H9 (cell line): ENCODE results near the gene TMEM186. TPM values are rescaled to one million over a fixed set of nuclear protein-coding genes. Genes with fewer than 3 reads are reported as not detected.

Source experiments
- DNase-seq: peaks from one replicate; pipeline ENCODE4 v3.0.0-alpha.2; 2017
- H2AFZ ChIP-seq: one replicate; pipeline ENCODE4 v1.6.1; 2013; ENCODE audit warnings: mild to moderate bottlenecking, low read length, control low read depth, moderate library complexity
- H2AK5ac ChIP-seq: 2 replicates; pipeline ENCODE4 v1.6.1; 2013; ENCODE audit warnings: low read length, control low read depth, mixed read lengths; ENCODE audit not compliant: insufficient read length
- H2BK120ac ChIP-seq: one replicate; pipeline ENCODE4 v1.6.1; 2013; ENCODE audit warnings: low read depth, mild to moderate bottlenecking, low read length, control low read depth, inconsistent platforms; ENCODE audit not compliant: poor library complexity, severe bottlenecking
- H2BK12ac ChIP-seq: 2 replicates; pipeline ENCODE4 v1.6.1; 2013; ENCODE audit warnings: low read length, control low read depth, mixed read lengths, low read depth; ENCODE audit not compliant: insufficient read length
- H2BK15ac ChIP-seq: 2 replicates; pipeline ENCODE4 v1.6.1; 2013; ENCODE audit warnings: low read depth, low read length, control low read depth
- H2BK20ac ChIP-seq: one replicate; pipeline ENCODE4 v1.6.1; 2013; ENCODE audit warnings: low read depth, mild to moderate bottlenecking, low read length, control low read depth, inconsistent platforms; ENCODE audit not compliant: poor library complexity, severe bottlenecking
- H2BK5ac ChIP-seq: 2 replicates; pipeline ENCODE4 v1.6.1; 2013; ENCODE audit warnings: low read length, control low read depth, mixed read lengths; ENCODE audit not compliant: insufficient read length
- H3K14ac ChIP-seq: 2 replicates; pipeline ENCODE4 v1.6.1; 2013; ENCODE audit warnings: low read length, control low read depth; ENCODE audit not compliant: insufficient read depth
- H3K18ac ChIP-seq: 2 replicates; pipeline ENCODE4 v1.6.1; 2013; ENCODE audit warnings: low read depth, mild to moderate bottlenecking, mixed read lengths, low read length, control low read depth; ENCODE audit not compliant: insufficient read length
- H3K23ac ChIP-seq: 2 replicates; pipeline ENCODE4 v1.6.1; 2013; ENCODE audit warnings: low read length, control low read depth, mixed read lengths, low read depth; ENCODE audit not compliant: insufficient read length
- H3K23me2 ChIP-seq: 2 replicates; pipeline ENCODE4 v1.6.1; 2013; ENCODE audit warnings: low read depth, mild to moderate bottlenecking, mixed read lengths, low read length, control low read depth; ENCODE audit not compliant: insufficient read length, poor library complexity, severe bottlenecking
- H3K27ac ChIP-seq: 2 replicates; pipeline ENCODE4 v1.5.1; 2013; ENCODE audit warnings: low read length, control low read depth, mixed read lengths, low read depth; ENCODE audit not compliant: insufficient read length
- H3K27me3 ChIP-seq: 2 replicates; pipeline ENCODE4 v1.6.1; 2013; ENCODE audit warnings: low read length, control low read depth, inconsistent platforms; ENCODE audit not compliant: insufficient read depth
- H3K4ac ChIP-seq: 2 replicates; pipeline ENCODE4 v1.6.1; 2013; ENCODE audit warnings: low read depth, mild to moderate bottlenecking, control low read depth, inconsistent platforms, low read length, moderate library complexity
- H3K4me1 ChIP-seq: 2 replicates; pipeline ENCODE4 v1.6.1; 2013; ENCODE audit warnings: low read length, control low read depth, inconsistent platforms; ENCODE audit not compliant: insufficient read depth
- H3K4me2 ChIP-seq: 2 replicates; pipeline ENCODE4 v1.6.1; 2013; ENCODE audit warnings: low read length, control low read depth, mixed read lengths; ENCODE audit not compliant: insufficient read length, insufficient read depth
- H3K56ac ChIP-seq: 2 replicates; pipeline ENCODE4 v1.6.1; 2013; ENCODE audit warnings: low read depth, mild to moderate bottlenecking, mixed read lengths, low read length, control low read depth; ENCODE audit not compliant: insufficient read length
- H3K79me1 ChIP-seq: 2 replicates; pipeline ENCODE4 v1.6.1; 2013; ENCODE audit warnings: low read depth, mild to moderate bottlenecking, moderate library complexity, low read length, control low read depth, inconsistent platforms; ENCODE audit not compliant: insufficient read depth, poor library complexity, severe bottlenecking
- H3K79me2 ChIP-seq: 2 replicates; pipeline ENCODE4 v1.6.1; 2013; ENCODE audit warnings: low read length, control low read depth, inconsistent platforms; ENCODE audit not compliant: insufficient read depth
- H3K9ac ChIP-seq: 2 replicates; pipeline ENCODE4 v1.6.1; 2013; ENCODE audit warnings: low read length, control low read depth, mixed read lengths; ENCODE audit not compliant: insufficient read length; ENCODE audit errors: extremely low read depth
- H3K9me3 ChIP-seq: one replicate; pipeline ENCODE4 v1.6.1; 2013; ENCODE audit warnings: low read depth, low read length, inconsistent platforms; ENCODE audit not compliant: control insufficient read depth
- H3T11ph ChIP-seq: one replicate; pipeline ENCODE4 v1.6.1; 2013; ENCODE audit warnings: mild to moderate bottlenecking, low read length, control low read depth, inconsistent platforms
- H4K20me1 ChIP-seq: one replicate; pipeline ENCODE4 v1.6.1; 2013; ENCODE audit not compliant: control insufficient read depth, insufficient read length, insufficient read depth
- H4K5ac ChIP-seq: 2 replicates; pipeline ENCODE4 v1.6.1; 2013; ENCODE audit warnings: low read depth, mild to moderate bottlenecking, mixed read lengths, low read length, control low read depth; ENCODE audit not compliant: insufficient read length
- H4K8ac ChIP-seq: replicated peaks from 2 replicates; pipeline ENCODE4 v1.6.1; 2013; ENCODE audit warnings: low read length, control low read depth, mixed read lengths, low read depth; ENCODE audit not compliant: insufficient read length
- H4K91ac ChIP-seq: 2 replicates; pipeline ENCODE4 v1.6.1; 2013; ENCODE audit warnings: low read depth, mild to moderate bottlenecking, moderate library complexity, mixed read lengths, low read length, control low read depth; ENCODE audit not compliant: insufficient read length
- H3K27ac Mint-ChIP-seq, 3 experiments: 2 replicates in 2 of 3; 3 replicates in 1 of 3; pipeline ENCODE4 v1.8.0; 2020 to 2021; ENCODE audit warnings: mixed read lengths in 3 of 3, mild to moderate bottlenecking in 1 of 3, moderate library complexity in 1 of 3
- H3K27me3 Mint-ChIP-seq: 2 replicates; pipeline ENCODE4 v1.8.0; 2021; ENCODE audit warnings: low read depth, mild to moderate bottlenecking, moderate library complexity, mixed read lengths
- H3K36me3 Mint-ChIP-seq, 3 experiments: 2 replicates in 2 of 3; 3 replicates in 1 of 3; pipeline ENCODE4 v1.8.0; 2020 to 2021; ENCODE audit warnings: low read depth in 3 of 3, mixed read lengths in 3 of 3; ENCODE audit not compliant: insufficient read depth in 1 of 3
- H3K4me1 Mint-ChIP-seq, 2 experiments: 2 replicates each; pipeline ENCODE4 v1.8.0; 2020; ENCODE audit warnings: mixed read lengths in 2 of 2
- H3K4me3 Mint-ChIP-seq, 2 experiments: 2 replicates in 1 of 2; 3 replicates in 1 of 2; pipeline ENCODE4 v1.8.0; 2020 to 2021; ENCODE audit warnings: mild to moderate bottlenecking in 2 of 2, mixed read lengths in 2 of 2, moderate library complexity in 1 of 2
- H3K9me3 Mint-ChIP-seq, 2 experiments: 2 replicates in 1 of 2; 3 replicates in 1 of 2; pipeline ENCODE4 v1.8.0; 2020; ENCODE audit warnings: mild to moderate bottlenecking in 2 of 2, mixed read lengths in 2 of 2, moderate library complexity in 1 of 2
- WGBS: extraction: QIAGEN DNeasy Blood & Tissue Kit; methylation state at CpG from one replicate; pipeline ENCODE4 v1.1.7; 2013; ENCODE audit warnings: missing lambda C conversion rate, low lambda C conversion rate, mixed read lengths; ENCODE audit not compliant: insufficient read length; ENCODE audit errors: extremely low coverage; 5-methylcytosine and 5-hydroxymethylcytosine counted together
- total RNA-seq: library from RNA; stranded (reverse); gene quantifications from 2 replicates; pipeline ENCODE4 v1.2.1, GENCODE V29; 2021
- TF ChIP-seq, protein P1 (sequence below): fragments of 200-600 bp; sonication (generic); conservative IDR thresholded peaks from 3 replicates; pipeline ENCODE4 v1.8.0; 2021; ENCODE audit warnings: antibody characterized with exemption, mild to moderate bottlenecking

Gene TMEM186
- total RNA-seq, 1 experiment from 2014 or later: 9.6 TPM

- Histone ChIP-seq H2BK20ac (no peak overlapping the region), H4K91ac (no peak overlapping the region)
Measured at GRCh38 chr16:8773537-8773936, 23.9 kb downstream of the TMEM186 start.

More at GRCh38 chr16:8773537-8773936, 23.9 kb downstream of the TMEM186 start:
- H4K20me1 ChIP-seq: no peaks in the 10 kb centered on the region
- no peak overlapping the region for H2AK5ac ChIP-seq
- H3K4me2 ChIP-seq: no peak overlapping the region
- no peak overlapping the region for H3K9ac ChIP-seq
- no peak overlapping the region for H2BK15ac ChIP-seq
- Mint-ChIP-seq H3K27ac (no peak overlapping the region), H3K27me3 (no peaks in the 10 kb centered on the region; the same call in 1 of the 2 replicates), H3K36me3 (peaks cover 4 to 5% (median 4%) of the 10 kb centered on the region in 3 experiments), H3K4me3 (no peak overlapping the region), H3K9me3 (no peaks in the 10 kb centered on the region), H3K4me1 (peaks cover 0 to 5% of the 10 kb centered on the region in 2 experiments; a peak in 1 of 4 replicates)
- H2AFZ ChIP-seq: no peak overlapping the region
- H3K79me2 ChIP-seq: no peaks in the 10 kb centered on the region
- no peak overlapping the region for H2BK5ac ChIP-seq
- H3K4me1 ChIP-seq: no peaks in the 10 kb centered on the region
- H3K9me3 ChIP-seq: no peaks in the 10 kb centered on the region
- H2BK12ac ChIP-seq: no peak overlapping the region
- H3K27me3 ChIP-seq: no peaks in the 10 kb centered on the region
- no peak overlapping the region for H3K18ac ChIP-seq
- H3T11ph ChIP-seq: no peak overlapping the region
- no peak overlapping the region for H3K4ac ChIP-seq
- TF ChIP-seq, protein P1, sequence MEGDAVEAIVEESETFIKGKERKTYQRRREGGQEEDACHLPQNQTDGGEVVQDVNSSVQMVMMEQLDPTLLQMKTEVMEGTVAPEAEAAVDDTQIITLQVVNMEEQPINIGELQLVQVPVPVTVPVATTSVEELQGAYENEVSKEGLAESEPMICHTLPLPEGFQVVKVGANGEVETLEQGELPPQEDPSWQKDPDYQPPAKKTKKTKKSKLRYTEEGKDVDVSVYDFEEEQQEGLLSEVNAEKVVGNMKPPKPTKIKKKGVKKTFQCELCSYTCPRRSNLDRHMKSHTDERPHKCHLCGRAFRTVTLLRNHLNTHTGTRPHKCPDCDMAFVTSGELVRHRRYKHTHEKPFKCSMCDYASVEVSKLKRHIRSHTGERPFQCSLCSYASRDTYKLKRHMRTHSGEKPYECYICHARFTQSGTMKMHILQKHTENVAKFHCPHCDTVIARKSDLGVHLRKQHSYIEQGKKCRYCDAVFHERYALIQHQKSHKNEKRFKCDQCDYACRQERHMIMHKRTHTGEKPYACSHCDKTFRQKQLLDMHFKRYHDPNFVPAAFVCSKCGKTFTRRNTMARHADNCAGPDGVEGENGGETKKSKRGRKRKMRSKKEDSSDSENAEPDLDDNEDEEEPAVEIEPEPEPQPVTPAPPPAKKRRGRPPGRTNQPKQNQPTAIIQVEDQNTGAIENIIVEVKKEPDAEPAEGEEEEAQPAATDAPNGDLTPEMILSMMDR: no peak
- no peak overlapping the region for H3K23ac ChIP-seq
- no peak for DNase-seq
- H3K27ac ChIP-seq: no peak overlapping the region
- whole genome bisulfite sequencing: no CpG with 5 or more reads among the region's 3 CpGs
- no peak overlapping the region for H4K5ac ChIP-seq
- no peak overlapping the region for H4K8ac ChIP-seq
- no peak overlapping the region for H3K56ac ChIP-seq
- no peak overlapping the region for H2BK120ac ChIP-seq
- H3K23me2 ChIP-seq: no peaks in the 10 kb centered on the region
- H3K79me1 ChIP-seq: no peaks in the 10 kb centered on the region
- no peak overlapping the region for H3K14ac ChIP-seq
